HepG2 (cell line): Measurements from ENCODE around the gene ADGRG6. TPM values are rescaled to one million over a fixed set of nuclear protein-coding genes. Genes with fewer than 3 reads are reported as not detected.
A peak's percentile ranks its signal among the peaks of the same experiment; 100 is the strongest.

Experiments used
- ATM ChIP-seq: fragments of 450-650 bp; IDR thresholded peaks from 2 replicates; pipeline ENCODE4 v1.7.1; 2017; ENCODE audit warnings: mild to moderate bottlenecking, borderline replicate concordance
- CCDC6 ChIP-seq: sonication (generic); formaldehyde crosslinking; IDR thresholded peaks from 2 replicates; pipeline ENCODE4 v1.8.1; 2022; ENCODE audit warnings: mild to moderate bottlenecking, missing genetic modification reagents, moderate library complexity
- FOSL1 ChIP-seq: sonication (generic); formaldehyde crosslinking; IDR thresholded peaks from 2 replicates; pipeline ENCODE4 v1.9.0; 2021; ENCODE audit warnings: missing genetic modification reagents, borderline replicate concordance
- IRF2 ChIP-seq: IDR thresholded peaks from 2 replicates; pipeline ENCODE4 v1.6.1; 2018; ENCODE audit warnings: missing genetic modification reagents, missing compliant biosample characterization
- MTF1 ChIP-seq: sonication (generic); formaldehyde crosslinking; IDR thresholded peaks from 2 replicates; pipeline ENCODE4 v1.5.0; 2020; ENCODE audit warnings: missing genetic modification reagents
- RORA ChIP-seq: sonication (generic); formaldehyde crosslinking; IDR thresholded peaks from 2 replicates; pipeline ENCODE4 v1.5.0; 2020; ENCODE audit warnings: mild to moderate bottlenecking, missing genetic modification reagents, moderate library complexity
- SP2 ChIP-seq: sonication (generic); formaldehyde crosslinking; IDR thresholded peaks from 2 replicates; pipeline ENCODE4 v1.5.1; 2020; ENCODE audit warnings: mild to moderate bottlenecking, missing genetic modification reagents
- SRF ChIP-seq: IDR thresholded peaks from 2 replicates; pipeline ENCODE4 v1.6.1; 2011; ENCODE audit warnings: mild to moderate bottlenecking, low read depth, low read length, moderate library complexity
- ZBTB7B ChIP-seq: sonication (generic); formaldehyde crosslinking; IDR thresholded peaks from 2 replicates; pipeline ENCODE4 v1.4.0; 2020; ENCODE audit warnings: missing genetic modification reagents
- ZC3H13 ChIP-seq: sonication (generic); formaldehyde crosslinking; IDR thresholded peaks from 2 replicates; pipeline ENCODE4 v1.8.1; 2023; ENCODE audit warnings: mild to moderate bottlenecking, missing genetic modification reagents, moderate library complexity
- ZFP36 ChIP-seq: fragments of 150-350 bp; IDR thresholded peaks from 2 replicates; pipeline ENCODE4 v1.6.1; 2018; ENCODE audit warnings: borderline replicate concordance, low read length, low read depth; ENCODE audit not compliant: partially characterized antibody
- ZMYM2 ChIP-seq: sonication (generic); formaldehyde crosslinking; IDR thresholded peaks from 2 replicates; pipeline ENCODE4 v1.8.0; 2022; ENCODE audit warnings: mild to moderate bottlenecking, missing genetic modification reagents
- ZNF232 ChIP-seq: sonication (generic); formaldehyde crosslinking; IDR thresholded peaks from 2 replicates; pipeline ENCODE4 v1.4.0; 2020; ENCODE audit warnings: missing genetic modification reagents, borderline replicate concordance
- ZNF234 ChIP-seq: sonication (generic); formaldehyde crosslinking; conservative IDR thresholded peaks from 2 replicates; pipeline ENCODE4 v1.5.1; 2020; ENCODE audit warnings: mild to moderate bottlenecking, missing genetic modification reagents
- ZNF235 ChIP-seq: sonication (generic); formaldehyde crosslinking; IDR thresholded peaks from 2 replicates; pipeline ENCODE4 v1.8.1; 2023; ENCODE audit warnings: mild to moderate bottlenecking, missing genetic modification reagents, borderline replicate concordance
- ZNF251 ChIP-seq: sonication (generic); formaldehyde crosslinking; IDR thresholded peaks from 2 replicates; pipeline ENCODE4 v1.9.0; 2021; ENCODE audit warnings: mild to moderate bottlenecking, missing genetic modification reagents
- ZNF350 ChIP-seq: sonication (generic); formaldehyde crosslinking; IDR thresholded peaks from 2 replicates; pipeline ENCODE4 v1.4.0; 2020; ENCODE audit warnings: mild to moderate bottlenecking, low read depth, missing genetic modification reagents, borderline replicate concordance
- ZNF546 ChIP-seq: sonication (generic); formaldehyde crosslinking; conservative IDR thresholded peaks from 2 replicates; pipeline ENCODE4 v1.8.1; 2023; ENCODE audit warnings: mild to moderate bottlenecking, missing genetic modification reagents
- ZNF75D ChIP-seq: sonication (generic); formaldehyde crosslinking; IDR thresholded peaks from 2 replicates; pipeline ENCODE4 v1.8.1; 2023; ENCODE audit warnings: missing genetic modification reagents, mild to moderate bottlenecking, borderline replicate concordance
- ZNF776 ChIP-seq: sonication (generic); formaldehyde crosslinking; IDR thresholded peaks from 2 replicates; pipeline ENCODE4 v1.4.0; 2020; ENCODE audit warnings: mild to moderate bottlenecking, missing genetic modification reagents
- ZNF790 ChIP-seq: sonication (generic); formaldehyde crosslinking; IDR thresholded peaks from 2 replicates; pipeline ENCODE4 v1.8.0; 2022; ENCODE audit warnings: missing genetic modification reagents, mild to moderate bottlenecking, borderline replicate concordance
- polyA plus RNA-seq, 8 experiments: library from polyadenylated mRNA; depleted of rRNA in 3 of 8; stranded (reverse) in 7 of 8; unstranded in 1 of 8; fragments of >200 nt; fragmentation: Illumina TruSeq in 4 of 8; extraction: Trizol in 4 of 8; gene quantifications; 2 replicates each; pipeline versions ENCODE4 v1.2.1 to v1.2.3, GENCODE V29; 2011 to 2016; ENCODE audit warnings: low read depth in 4 of 8, missing spikeins in 1 of 8, mixed read lengths in 1 of 8; ENCODE audit not compliant: insufficient read depth in 1 of 8
- total RNA-seq, 5 experiments: library from RNA; depleted of rRNA; stranded (reverse); fragments of >200 nt; fragmentation: Illumina TruSeq; extraction: Trizol; gene quantifications; 2 replicates each; pipeline ENCODE4 v1.2.3, GENCODE V29; 2016; ENCODE audit warnings: low read depth in 1 of 5
- TF ChIP-seq, protein P1 (sequence below): sonication (generic); formaldehyde crosslinking; IDR thresholded peaks from 2 replicates; pipeline ENCODE4 v1.5.0; 2020; ENCODE audit warnings: missing genetic modification reagents
- TF ChIP-seq, protein P2 (sequence below): sonication (generic); formaldehyde crosslinking; conservative IDR thresholded peaks from 2 replicates; pipeline ENCODE4 v1.8.1; 2023; ENCODE audit warnings: missing genetic modification reagents
- TF ChIP-seq, protein P3 (sequence below): sonication (generic); formaldehyde crosslinking; conservative IDR thresholded peaks from 2 replicates; pipeline ENCODE4 v1.8.0; 2022; ENCODE audit warnings: mild to moderate bottlenecking, moderate library complexity, missing genetic modification reagents
- TF ChIP-seq, protein P4 (sequence below): sonication (generic); formaldehyde crosslinking; IDR thresholded peaks from 2 replicates; pipeline ENCODE4 v1.4.0; 2020; ENCODE audit warnings: mild to moderate bottlenecking, missing genetic modification reagents, borderline replicate concordance

Gene ADGRG6
- total and polyA plus RNA-seq, 2 of the 13 experiments (the other 11 are each of a cell fraction or from before 2014, with no cell fraction given): 129 to 249 TPM

DNA sequence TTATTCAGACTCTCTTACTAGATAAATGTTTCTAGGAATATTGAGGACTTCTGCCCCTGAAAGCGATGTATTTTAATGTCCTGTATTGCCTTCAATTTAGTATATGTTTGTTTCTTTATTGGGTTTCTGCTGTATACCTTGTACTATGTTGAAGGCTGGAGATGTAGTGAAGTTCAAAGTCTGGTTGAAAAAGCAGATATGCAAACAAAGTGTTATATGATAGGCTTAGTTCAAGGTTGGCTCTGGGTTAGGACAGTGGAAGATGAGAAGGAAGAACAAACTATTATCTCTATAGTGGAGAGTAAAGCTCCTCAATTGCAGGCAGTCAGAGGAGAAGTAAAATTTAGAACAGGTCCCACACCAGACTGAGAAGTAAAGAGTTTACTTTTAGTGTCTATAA is 36.3 kb upstream of the ADGRG6 start (continued):
- TF ChIP-seq, protein P1, sequence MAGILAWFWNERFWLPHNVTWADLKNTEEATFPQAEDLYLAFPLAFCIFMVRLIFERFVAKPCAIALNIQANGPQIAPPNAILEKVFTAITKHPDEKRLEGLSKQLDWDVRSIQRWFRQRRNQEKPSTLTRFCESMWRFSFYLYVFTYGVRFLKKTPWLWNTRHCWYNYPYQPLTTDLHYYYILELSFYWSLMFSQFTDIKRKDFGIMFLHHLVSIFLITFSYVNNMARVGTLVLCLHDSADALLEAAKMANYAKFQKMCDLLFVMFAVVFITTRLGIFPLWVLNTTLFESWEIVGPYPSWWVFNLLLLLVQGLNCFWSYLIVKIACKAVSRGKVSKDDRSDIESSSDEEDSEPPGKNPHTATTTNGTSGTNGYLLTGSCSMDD (CRISPR knock-in tag): no peak
- TF ChIP-seq SRF: no peak
- TF ChIP-seq, protein P2, sequence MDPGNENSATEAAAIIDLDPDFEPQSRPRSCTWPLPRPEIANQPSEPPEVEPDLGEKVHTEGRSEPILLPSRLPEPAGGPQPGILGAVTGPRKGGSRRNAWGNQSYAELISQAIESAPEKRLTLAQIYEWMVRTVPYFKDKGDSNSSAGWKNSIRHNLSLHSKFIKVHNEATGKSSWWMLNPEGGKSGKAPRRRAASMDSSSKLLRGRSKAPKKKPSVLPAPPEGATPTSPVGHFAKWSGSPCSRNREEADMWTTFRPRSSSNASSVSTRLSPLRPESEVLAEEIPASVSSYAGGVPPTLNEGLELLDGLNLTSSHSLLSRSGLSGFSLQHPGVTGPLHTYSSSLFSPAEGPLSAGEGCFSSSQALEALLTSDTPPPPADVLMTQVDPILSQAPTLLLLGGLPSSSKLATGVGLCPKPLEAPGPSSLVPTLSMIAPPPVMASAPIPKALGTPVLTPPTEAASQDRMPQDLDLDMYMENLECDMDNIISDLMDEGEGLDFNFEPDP (CRISPR knock-in tag): no peak
- no peak for TF ChIP-seq ZNF234 (CRISPR knock-in tag)
- no peak for TF ChIP-seq CCDC6 (CRISPR knock-in tag)
- TF ChIP-seq ZBTB7B (CRISPR knock-in tag): no peak
- TF ChIP-seq ZNF546 (CRISPR knock-in tag): no peak
- no peak for TF ChIP-seq ZNF251 (CRISPR knock-in tag)
- no peak for TF ChIP-seq MTF1 (CRISPR knock-in tag)
- TF ChIP-seq ATM: no peak; the same call in 1 of the 2 replicates
- TF ChIP-seq ZNF75D (CRISPR knock-in tag): no peak
- no peak for TF ChIP-seq ZNF232 (CRISPR knock-in tag)
- TF ChIP-seq ZNF235 (CRISPR knock-in tag): no peak
- no peak for TF ChIP-seq ZNF350 (CRISPR knock-in tag)
- TF ChIP-seq, protein P3, sequence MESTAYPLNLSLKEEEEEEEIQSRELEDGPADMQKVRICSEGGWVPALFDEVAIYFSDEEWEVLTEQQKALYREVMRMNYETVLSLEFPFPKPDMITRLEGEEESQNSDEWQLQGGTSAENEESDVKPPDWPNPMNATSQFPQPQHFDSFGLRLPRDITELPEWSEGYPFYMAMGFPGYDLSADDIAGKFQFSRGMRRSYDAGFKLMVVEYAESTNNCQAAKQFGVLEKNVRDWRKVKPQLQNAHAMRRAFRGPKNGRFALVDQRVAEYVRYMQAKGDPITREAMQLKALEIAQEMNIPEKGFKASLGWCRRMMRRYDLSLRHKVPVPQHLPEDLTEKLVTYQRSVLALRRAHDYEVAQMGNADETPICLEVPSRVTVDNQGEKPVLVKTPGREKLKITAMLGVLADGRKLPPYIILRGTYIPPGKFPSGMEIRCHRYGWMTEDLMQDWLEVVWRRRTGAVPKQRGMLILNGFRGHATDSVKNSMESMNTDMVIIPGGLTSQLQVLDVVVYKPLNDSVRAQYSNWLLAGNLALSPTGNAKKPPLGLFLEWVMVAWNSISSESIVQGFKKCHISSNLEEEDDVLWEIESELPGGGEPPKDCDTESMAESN (CRISPR knock-in tag): no peak
- no peak for TF ChIP-seq ZNF776 (CRISPR knock-in tag)
- no peak for TF ChIP-seq RORA
- no peak for TF ChIP-seq ZFP36
- no peak; the same call in 1 of the 2 replicates for TF ChIP-seq ZNF790 (CRISPR knock-in tag)
- TF ChIP-seq SP2 (CRISPR knock-in tag): no peak
- TF ChIP-seq IRF2 (CRISPR knock-in tag): peak; percentile 91
- TF ChIP-seq ZMYM2: no peak
- TF ChIP-seq ZC3H13 (CRISPR knock-in tag): no peak
- TF ChIP-seq, protein P4, sequence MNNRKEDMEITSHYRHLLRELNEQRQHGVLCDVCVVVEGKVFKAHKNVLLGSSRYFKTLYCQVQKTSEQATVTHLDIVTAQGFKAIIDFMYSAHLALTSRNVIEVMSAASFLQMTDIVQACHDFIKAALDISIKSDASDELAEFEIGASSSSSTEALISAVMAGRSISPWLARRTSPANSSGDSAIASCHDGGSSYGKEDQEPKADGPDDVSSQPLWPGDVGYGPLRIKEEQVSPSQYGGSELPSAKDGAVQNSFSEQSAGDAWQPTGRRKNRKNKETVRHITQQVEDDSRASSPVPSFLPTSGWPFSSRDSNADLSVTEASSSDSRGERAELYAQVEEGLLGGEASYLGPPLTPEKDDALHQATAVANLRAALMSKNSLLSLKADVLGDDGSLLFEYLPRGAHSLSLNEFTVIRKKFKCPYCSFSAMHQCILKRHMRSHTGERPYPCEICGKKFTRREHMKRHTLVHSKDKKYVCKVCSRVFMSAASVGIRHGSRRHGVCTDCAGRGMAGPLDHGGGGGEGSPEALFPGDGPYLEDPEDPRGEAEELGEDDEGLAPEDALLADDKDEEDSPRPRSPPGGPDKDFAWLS (CRISPR knock-in tag): no peak
- TF ChIP-seq FOSL1 (CRISPR knock-in tag): no peak
